Right ventricle myocardium inferior (tissue), 1 donor: Measurements from ENCODE around the gene CPNE9. TPM values are rescaled to one million over a fixed set of nuclear protein-coding genes. Genes with fewer than 3 reads are reported as not detected.

Experiments
- ATAC-seq: fragments of 200-7000 bp; cut with Tn5 transposase; one replicate; pipeline ENCODE4 v1.9.1; 2020; ENCODE audit warnings: mild to moderate bottlenecking, moderate library complexity
- DNase-seq: peaks from one replicate; pipeline ENCODE4 v3.0.0; 2021; ENCODE audit errors: missing footprints
- intact Hi-C: fragments of 100-400 bp; cut with DNase I; formaldehyde crosslinking; loops from one replicate; pipeline ENCODE4 v1.11.0; 2022
- total RNA-seq: library from RNA; stranded (reverse); fragmentation: NEBNext Ultra II Directional; extraction: Animal tissue kit (Norgen Biotek cat#: 25700); gene quantifications from one replicate; pipeline ENCODE4 v1.2.1, GENCODE V29; 2021
- donor health status: DM: no; HTN: yes; CAD: no; lungs with severe emphysema.

Gene CPNE9
- total RNA-seq, 1 donor from 2014 or later, result not detected

DNA sequence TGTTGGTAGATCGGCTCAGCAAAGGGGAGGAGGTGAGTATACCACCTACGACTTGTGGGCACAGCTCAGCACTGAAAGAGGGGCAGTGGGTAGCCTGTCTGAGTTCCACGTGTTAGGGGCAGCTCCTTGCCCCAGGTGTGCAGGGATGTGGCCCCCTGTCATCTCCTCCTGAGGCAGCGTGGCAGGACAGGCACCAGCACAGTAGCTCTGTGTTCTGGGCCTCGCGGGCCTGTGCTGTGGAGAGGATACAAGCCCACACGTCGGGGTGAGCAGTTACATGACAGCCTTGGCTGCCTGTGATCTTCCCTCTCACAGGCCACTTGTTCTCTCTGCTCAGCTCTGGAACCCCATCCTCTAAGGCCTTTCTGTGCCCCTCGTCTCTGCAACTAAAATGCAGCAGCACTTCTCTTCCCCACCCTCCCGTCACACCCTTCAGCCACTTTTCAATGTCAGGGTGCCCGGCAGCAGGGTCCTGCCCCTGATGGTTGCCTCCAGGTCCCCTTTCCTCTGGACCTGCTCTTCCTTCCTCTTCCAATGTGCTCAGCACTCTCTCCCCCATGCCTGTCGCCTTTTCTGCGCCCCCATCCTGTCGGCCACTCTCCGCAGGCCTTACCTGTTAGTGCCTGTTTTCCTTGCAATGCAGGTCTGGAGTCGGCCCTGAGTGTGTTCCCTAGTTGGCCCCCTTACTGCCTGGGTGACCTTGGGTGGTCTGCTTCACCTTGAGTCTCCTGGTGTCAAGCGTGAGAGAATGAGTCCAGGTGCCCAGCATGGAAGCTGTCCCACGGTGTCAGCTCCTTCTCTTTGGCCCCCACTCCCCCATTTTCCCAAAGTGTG lies 18.2 kb upstream of the CPNE9 start:
- ATAC-seq (no peak), DNase-seq (no peak)
- intact Hi-C loops, result no loop called here

DNA sequence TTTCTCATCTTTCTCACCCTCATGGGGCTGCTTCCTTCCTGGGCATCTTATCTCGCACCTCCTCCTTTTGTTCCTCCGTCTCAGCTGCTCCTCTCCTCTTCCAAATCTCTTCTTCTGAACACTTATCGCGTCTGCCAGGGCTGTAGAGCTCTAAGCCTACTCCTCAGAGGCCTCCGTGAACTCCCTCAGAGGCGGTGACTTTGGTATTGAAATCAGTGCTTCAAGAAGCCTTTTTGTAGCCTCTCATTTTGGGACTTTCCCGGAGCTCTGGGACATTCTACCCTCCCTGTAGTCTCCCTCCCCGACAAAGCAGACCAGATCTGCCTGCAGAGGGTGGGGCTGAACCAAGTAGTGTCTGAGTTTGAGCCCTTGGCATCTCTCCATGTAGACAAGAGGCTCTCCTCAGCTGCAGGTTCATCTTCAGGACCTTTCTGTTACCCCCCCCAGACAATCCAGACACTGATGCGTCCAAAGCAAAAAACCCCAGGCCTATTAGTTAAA lies 17.5 kb upstream of the CPNE9 start:
- no peak for DNase-seq
- intact Hi-C loops, result no loop called here
- no peak for ATAC-seq

DNA sequence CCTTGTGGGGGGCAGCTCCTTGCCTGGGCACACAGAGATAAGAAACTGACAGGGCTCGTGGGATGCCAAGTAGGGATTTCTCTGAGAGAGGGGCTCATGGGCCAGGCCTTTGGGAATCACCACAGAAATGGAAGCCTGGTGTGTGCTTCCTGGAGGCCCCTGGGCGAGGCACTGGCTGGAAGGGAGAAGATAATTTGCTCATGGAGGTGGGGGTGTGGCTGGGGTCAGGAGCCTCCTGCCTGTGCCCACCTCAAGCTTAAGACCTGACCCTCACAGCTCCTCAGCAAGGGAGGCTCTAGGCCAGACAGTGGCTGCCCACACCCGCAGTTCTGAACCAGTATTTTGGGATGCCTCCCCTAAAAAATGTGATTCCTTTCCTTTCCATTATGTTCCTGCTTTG lies 16.9 kb upstream of the CPNE9 start:
- intact Hi-C loops, result no loop called here
- ATAC-seq (no peak), DNase-seq (no peak)

DNA sequence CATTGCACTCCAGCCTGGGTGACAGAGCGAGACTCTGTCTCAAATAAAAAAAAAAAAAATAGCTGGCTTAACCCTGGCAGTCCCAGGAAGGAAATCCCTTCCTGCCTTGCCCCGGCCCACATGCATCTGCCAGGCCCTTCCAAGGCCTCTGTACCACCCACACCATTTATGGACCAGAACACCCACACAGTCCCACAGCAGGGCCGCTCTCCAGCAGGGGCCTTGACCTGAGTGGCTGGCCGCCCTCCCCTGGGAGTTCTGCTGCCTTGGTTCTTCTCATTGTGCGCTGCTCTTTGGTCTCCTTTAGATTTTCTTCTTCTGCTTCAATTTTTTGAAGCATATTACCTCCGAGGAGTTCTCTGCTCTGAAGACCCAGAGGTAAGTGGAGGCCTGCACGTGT lies 16.1 kb upstream of the CPNE9 start:
- no peak for DNase-seq
- ATAC-seq, result no peak
- intact Hi-C loops, result no loop called here

DNA sequence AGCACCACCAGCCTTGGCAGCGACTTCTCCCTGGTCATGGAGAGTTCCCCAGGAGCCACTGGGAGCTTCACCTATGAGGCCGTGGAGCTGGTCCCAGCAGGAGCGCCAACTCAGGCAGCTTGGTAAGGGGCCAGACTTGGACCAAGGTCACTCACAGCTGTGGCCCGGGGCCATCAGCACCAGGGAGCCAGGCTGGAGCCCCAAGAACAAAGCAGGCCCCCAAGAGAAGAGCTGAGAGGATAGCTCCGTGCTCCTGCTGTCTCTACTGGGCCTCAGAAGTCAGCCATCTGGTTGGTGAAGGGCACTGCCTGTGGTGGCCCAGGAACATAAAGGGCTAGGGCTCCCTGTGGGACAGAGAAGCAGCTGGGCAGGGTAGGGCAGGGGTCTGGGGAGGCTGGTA lies 14.7 kb upstream of the CPNE9 start:
- no peak for DNase-seq
- no peak for ATAC-seq
- intact Hi-C loops, result no loop called here

DNA sequence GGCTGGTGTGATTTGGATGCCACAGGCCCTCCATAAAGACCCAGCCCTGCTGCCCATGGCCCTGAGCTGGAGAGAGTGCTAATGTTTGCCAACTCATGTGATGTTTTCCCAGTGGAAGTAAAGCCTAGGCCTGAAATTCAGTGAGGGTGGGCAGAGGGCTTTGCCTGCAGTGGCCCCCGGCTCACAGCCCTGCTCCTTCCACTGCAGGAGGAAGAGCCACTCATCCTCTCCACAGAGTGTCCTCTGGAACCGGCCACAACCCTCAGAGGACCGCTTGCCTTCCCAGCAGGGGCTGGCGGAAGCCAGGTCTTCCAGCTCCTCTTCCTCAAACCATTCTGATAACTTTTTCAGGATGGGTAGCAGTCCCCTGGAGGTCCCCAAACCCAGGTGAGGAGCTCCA lies 13.9 kb upstream of the CPNE9 start:
- intact Hi-C loops, result no loop called here
- ATAC-seq (no peak), DNase-seq (no peak)

DNA sequence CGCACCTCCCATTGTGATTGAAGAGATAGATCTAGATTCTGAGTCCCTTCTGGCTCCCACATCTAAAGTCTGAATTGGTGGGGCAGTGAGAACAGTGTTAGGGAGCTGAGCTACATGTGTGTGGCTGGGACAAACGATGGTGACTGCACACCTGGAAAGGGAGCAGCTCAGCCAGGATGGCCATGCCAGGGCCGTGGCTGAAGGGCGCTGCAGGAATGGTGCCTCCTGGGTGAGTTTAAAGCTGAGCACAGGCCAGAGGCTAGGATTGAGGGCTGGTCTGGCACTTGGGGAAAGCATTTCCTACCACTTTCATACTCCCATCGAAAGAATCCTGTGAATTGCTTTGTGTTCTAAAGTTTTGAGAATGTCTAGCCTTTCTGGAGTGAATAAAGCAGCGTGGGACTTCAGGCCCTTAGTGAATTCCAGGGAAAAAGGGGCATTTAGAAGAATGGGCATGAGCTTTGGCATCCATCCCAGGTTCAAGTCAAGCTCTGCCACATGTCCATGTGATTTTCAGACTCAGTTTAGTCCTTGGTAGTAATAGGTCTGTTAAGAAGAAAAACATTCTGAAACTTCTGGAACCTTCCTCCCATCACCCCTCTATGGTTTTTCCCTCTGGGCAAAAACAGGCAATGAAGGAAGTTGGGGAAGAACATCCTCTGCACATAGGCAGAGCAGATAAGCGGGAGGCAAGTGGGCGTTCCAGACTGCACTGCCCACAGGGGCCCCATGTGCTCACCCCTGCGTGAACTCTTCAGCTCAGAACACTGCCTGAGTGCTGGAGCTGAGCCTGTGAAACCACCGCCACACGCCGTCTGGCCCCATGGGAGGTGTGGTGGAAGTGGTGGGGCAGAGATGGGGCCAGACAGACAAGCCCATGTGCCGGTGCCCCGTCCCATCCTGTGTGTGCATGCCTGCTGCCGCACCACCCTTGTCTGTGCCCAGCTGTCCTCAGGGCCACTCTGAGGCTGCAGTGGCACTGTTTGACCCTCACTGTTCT lies 12.9 kb upstream of the CPNE9 start:
- DNase-seq (no peak), ATAC-seq (peak; percentile 45)
- intact Hi-C loops, result no loop called here

DNA sequence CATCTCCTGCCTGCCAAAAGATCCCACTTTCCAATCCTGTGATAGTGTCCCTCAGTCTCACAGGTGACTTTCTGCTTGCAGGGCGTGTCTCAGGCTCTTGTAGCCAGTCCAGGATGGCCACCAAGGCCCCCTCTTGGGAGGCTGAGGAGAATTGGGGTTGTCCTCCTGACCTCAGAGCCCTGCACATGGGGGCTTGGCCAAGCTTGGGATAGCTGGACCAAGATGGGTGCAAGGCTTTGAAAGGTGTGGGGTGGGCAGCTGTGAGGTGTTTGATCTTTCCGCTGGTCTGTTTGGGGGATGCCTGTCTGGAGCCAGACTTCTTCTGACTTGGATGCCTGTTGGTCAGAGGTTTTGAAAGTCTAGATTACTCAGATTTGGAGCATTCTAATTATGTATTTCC lies 12.0 kb upstream of the CPNE9 start:
- DNase-seq, result no peak
- intact Hi-C loops, result no loop called here
- ATAC-seq, result no peak

DNA sequence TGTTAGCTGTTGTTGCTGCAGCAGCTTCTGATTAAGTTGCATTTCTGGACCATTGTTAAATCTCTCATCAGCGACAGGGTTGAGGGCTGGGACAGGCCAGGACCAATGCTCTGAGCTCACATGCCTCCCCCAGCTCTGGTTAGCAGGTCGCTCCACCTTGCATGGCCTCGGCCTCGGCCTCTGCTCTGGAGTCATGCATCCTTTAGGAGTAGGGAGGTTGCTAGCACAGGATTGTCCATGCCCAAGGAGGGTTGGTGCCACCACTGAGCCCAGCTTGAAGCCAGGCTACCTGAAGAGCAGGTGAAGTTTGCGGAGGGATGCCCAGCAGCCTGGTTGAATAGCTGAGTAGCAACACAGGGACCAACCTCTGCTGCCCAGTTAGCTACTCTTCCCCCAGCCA lies 11.2 kb upstream of the CPNE9 start:
- intact Hi-C loops, result no loop called here
- no peak for ATAC-seq
- no peak for DNase-seq

DNA sequence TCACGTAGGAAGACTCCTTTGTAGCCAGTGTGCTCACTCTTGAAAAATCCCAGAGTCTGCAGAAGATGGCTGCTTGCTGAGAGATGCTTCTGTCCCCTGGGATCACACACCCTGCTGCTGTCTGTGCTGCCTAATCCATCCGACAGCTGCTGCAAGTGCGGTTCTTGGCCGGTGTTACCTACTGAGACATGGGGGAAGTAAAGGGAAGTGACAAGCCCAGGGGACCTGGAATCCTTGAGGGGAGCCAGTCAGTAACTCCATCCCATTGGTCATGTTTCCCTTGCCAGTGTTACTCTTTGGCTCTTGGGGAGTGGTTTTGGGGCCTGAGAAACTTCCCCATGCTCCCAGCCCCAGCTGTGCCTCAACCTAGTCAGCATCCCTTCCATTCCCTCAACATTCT lies 8.3 kb upstream of the CPNE9 start:
- intact Hi-C loops, result no loop called here
- ATAC-seq (no peak), DNase-seq (no peak)

DNA sequence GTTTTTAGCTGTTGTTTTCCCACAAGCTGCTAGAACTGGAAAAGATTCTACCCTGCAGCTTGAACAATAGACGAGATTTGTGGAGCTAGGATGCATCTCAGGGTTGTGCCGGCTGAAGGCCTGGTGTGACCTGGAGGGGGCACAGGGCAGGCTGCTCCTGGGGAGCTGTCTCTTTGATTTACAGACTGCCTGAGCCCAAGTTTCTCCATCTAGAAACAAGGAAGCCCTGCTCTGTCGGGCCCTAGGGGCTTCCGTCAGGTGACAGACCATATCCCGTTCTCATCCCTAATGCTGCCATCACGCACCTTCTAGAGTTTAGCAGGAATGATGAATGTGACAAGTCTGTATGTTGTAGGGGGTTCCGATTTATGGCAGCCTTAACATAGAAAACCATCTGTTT lies 7.9 kb upstream of the CPNE9 start:
- intact Hi-C loops, result no loop called here
- DNase-seq, result no peak
- ATAC-seq, result no peak

DNA sequence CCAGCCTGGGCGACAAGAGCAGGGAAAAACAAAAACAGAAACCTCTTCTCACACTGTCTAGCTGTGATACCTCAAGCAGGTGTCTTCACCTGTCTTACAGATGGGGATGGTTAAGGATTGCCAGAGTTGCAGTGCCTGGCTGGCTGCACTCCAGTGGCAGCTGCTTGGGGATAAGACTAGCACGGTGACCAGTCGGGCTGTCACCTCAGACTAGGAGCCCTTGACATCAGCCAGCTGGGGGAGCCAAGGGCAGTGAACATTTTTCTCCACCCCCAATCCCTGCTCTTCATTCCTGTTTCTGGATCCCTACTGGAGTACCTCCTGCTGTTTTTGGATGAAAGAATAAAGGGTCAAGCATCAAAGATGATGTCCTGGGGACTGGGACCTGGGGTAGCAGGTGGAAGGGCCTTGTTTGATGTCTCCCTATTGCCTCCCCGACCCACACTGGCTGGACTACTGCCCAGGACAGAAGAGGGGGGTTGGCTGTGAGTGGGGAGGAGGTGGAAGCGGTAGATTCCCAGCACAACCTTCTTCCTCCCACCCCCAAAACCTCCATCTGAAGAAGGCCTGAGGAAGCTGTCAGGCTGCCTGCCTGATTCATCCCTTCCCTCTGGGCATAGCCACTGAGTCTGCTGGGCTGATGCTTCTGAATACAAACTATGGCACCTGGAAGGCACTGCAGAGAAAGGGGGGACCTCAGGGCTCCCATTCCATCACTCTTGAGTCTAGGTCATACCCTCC lies 7.0 kb upstream of the CPNE9 start:
- intact Hi-C loops, result no loop called here
- ATAC-seq (peak; percentile 26), DNase-seq (no peak)

DNA sequence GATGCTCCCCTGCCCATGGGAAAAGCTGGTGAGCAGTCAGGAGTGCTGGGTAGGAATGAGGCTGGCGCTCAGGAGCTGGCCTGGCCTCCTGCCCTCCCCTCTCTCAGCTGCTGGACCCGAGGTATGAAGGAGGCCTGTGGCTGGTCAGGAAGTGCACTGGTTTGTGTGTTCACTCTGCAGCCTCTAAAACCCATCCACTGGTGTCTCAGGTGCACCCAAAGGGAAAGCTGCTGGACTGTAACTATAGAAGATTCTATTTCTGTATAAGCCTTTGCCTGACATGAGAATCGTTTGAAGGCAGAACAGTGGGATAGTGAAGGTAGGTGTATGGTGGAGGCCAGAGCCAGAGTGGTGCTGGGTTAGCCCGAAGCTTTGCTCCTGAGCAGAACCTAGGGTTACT lies 5.7 kb upstream of the CPNE9 start:
- DNase-seq (no peak), ATAC-seq (no peak)
- intact Hi-C loops, result no loop called here

DNA sequence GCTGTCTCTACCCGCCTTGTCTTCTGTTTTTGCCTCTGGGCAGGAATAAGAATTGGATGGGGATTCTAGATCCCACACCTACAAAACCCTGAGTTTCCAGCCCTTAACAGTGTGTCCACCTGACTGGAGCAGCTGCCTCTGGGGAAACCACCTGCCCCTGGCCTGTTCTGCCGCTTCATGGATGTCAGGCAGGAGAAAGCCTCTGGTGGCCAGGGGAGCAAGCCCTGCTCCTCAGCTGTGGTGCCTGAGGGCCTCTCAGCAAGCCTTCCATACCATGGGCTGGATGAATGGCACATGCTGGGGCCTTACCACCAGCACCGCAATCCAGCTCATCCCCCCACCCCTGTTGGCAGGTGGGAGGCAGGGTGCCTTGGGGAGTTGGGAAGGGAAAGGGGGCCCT lies 5.3 kb upstream of the CPNE9 start:
- intact Hi-C loops, result no loop called here
- no peak for ATAC-seq

DNA sequence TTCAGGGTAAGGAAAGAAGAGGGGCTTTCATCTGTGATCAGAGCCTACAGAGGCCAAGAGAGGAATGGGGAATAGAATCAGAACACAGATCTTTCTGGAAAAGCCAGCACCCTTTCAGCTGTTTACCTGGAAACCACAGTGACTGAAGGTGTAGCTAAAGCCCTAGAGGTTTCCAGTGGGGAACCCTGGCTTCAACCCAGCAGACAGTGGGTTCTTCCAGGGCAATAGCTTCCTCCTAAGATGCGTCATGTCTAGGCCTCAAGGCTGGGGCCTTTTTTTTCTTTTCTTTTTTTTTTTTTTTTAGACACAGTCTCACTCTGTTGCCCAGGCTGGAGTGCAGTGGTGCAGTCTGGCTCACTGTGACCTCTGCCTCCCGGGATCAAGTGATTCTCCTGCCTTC lies 3.1 kb upstream of the CPNE9 start:
- no peak for DNase-seq
- intact Hi-C loops, result no loop called here
- no peak for ATAC-seq

More for the DNA sequence above, 5.3 kb upstream of the CPNE9 start:
- DNase-seq, result no peak

DNA sequence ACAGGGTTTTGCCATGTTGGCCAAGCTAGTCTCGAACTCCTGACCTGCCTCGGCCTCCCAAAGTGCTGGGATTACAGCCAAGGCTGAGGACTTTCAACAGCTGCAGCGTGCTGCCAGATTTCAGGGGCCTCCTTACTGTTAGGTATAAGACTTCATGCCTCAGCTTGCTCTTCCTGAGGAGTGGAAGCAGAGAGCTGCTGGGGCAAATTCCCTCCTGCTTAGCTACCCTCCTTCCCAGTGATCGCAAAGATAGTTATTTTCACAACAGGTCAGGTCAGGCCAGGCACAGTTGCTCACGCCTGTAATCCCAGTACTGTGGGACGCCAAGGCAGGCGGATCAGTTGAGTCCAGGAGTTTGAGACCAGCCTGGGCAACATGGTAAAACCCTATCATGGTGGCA lies 2.6 kb upstream of the CPNE9 start:
- ATAC-seq (no peak), DNase-seq (no peak)
- intact Hi-C loops, result no loop called here

DNA sequence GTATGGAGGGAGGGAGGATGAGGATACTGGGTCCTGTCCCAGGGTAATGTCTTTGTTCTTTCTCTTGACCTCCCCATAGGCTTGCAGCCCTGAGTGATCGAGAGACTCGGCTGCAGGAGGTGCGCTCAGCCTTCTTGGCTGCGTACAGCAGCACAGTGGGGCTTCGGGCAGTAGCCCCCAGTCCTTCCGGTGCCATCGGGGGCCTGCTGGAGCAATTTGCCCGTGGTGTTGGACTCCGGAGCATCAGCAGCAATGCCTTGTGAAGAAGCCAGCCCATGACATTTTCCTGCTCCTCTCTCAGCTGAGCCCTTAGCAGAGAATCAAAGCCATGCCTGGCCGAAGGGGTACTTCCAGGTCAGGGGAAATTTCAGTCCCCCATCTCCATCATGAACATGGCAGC lies 1.9 kb upstream of the CPNE9 start:
- ATAC-seq (no peak), DNase-seq (no peak)
- intact Hi-C loops, result no loop called here

DNA sequence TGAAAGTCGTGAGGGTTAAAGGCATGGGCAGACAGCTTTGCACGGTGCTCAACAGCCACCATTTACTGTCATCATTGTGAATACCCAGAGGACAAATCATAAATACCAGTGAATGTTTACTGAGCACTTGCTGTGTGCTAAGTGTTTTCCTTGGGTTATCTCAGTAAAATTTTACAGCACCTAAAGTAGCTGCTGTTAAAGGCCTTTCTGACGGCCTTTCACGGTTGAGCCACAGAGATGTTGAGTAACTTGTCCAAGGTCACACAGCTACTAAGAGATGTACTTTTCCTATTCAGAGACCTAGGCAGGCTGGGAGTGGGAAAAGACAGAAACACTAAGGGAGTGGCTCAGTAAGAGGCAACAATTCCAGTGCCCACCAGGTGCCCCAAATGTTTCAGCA lies 393 bp upstream of the CPNE9 start:
- no peak for DNase-seq
- ATAC-seq, result no peak
- intact Hi-C loops, result no loop called here
